Progenitor cell of endocrine pancreas (in vitro differentiated cells): ENCODE measurements around the gene STX4. TPM values are rescaled to one million over a fixed set of nuclear protein-coding genes. Genes with fewer than 3 reads are reported as not detected.

Experiments used
- DNase-seq: peaks from one replicate; pipeline ENCODE4 v3.0.0; 2021; ENCODE audit warnings: low spot score; ENCODE audit not compliant: unreplicated experiment
- H3K27ac Mint-ChIP-seq: 2 replicates; pipeline ENCODE4 v1.8.0; 2021; ENCODE audit warnings: mild to moderate bottlenecking, moderate library complexity, mixed read lengths
- H3K27me3 Mint-ChIP-seq: 2 replicates; pipeline ENCODE4 v1.8.0; 2021; ENCODE audit warnings: mixed read lengths
- H3K36me3 Mint-ChIP-seq: 2 replicates; pipeline ENCODE4 v1.8.0; 2022; ENCODE audit warnings: mixed read lengths; ENCODE audit not compliant: insufficient read depth
- H3K4me1 Mint-ChIP-seq: 2 replicates; pipeline ENCODE4 v1.8.0; 2021; ENCODE audit warnings: low read depth, mixed read lengths
- H3K4me3 Mint-ChIP-seq: 2 replicates; pipeline ENCODE4 v1.8.0; 2021; ENCODE audit warnings: low read depth, mild to moderate bottlenecking, moderate library complexity, mixed read lengths
- H3K9me3 Mint-ChIP-seq: 2 replicates; pipeline ENCODE4 v1.8.0; 2021; ENCODE audit warnings: low read depth, mixed read lengths
- CTCF ChIP-seq: fragments of 200-600 bp; sonication (generic); IDR thresholded peaks from one replicate; pipeline ENCODE4 v1.5.0; 2021; ENCODE audit warnings: antibody characterized with exemption, mild to moderate bottlenecking; ENCODE audit not compliant: unreplicated experiment
- total RNA-seq: library from RNA; stranded (reverse); gene quantifications from 2 replicates; pipeline ENCODE4 v1.2.1, GENCODE V29; 2021

The STX4 gene
- total RNA-seq, 1 donor from 2014 or later = 50.3 TPM

- no peak for DNase-seq
- Mint-ChIP-seq H3K4me1 (no peaks in the 10 kb centered on the region), H3K4me3 (no peak overlapping the region), H3K9me3 (no peaks in the 10 kb centered on the region), H3K36me3 (peaks cover 3% of the 10 kb centered on the region), H3K27ac (no peak overlapping the region), H3K27me3 (no peaks in the 10 kb centered on the region)
- no peak for TF ChIP-seq CTCF
Observed at GRCh38 chr16:31042866-31043265, 9.5 kb downstream of the STX4 start.

GRCh38 chr16:31043352-31043751, 10.0 kb downstream of the STX4 start:
- Mint-ChIP-seq H3K27me3 (no peaks in the 10 kb centered on the region), H3K36me3 (peaks cover 3% of the 10 kb centered on the region), H3K27ac (no peak overlapping the region), H3K4me3 (no peak overlapping the region), H3K4me1 (no peaks in the 10 kb centered on the region), H3K9me3 (no peaks in the 10 kb centered on the region)
- TF ChIP-seq CTCF = no peak
- DNase-seq = no peak

- H3K4me1 Mint-ChIP-seq = no peaks in the 10 kb centered on the region
- H3K27me3 Mint-ChIP-seq = no peaks in the 10 kb centered on the region
- H3K36me3 Mint-ChIP-seq = peaks cover 3% of the 10 kb centered on the region
- no peaks in the 10 kb centered on the region for H3K9me3 Mint-ChIP-seq
- no peak for TF ChIP-seq CTCF
- no peak overlapping the region for H3K4me3 Mint-ChIP-seq
- H3K27ac Mint-ChIP-seq = no peak overlapping the region
- DNase-seq = no peak
Observed at GRCh38 chr16:31043898-31044481, 10.6 kb downstream of the STX4 start.

- no peaks in the 10 kb centered on the region for H3K9me3 Mint-ChIP-seq
- peaks cover 3% of the 10 kb centered on the region for H3K27me3 Mint-ChIP-seq
Observed at GRCh38 chr16:31050280-31051030, 17.1 kb downstream of the STX4 start.

GRCh38 chr16:31052114-31052513, 18.8 kb downstream of the STX4 start:
- H3K27ac Mint-ChIP-seq = peak overlapping the region; percentile 6
- DNase-seq = no peak
- peaks cover 3% of the 10 kb centered on the region for H3K27me3 Mint-ChIP-seq
- H3K36me3 Mint-ChIP-seq = peaks cover 2% of the 10 kb centered on the region
- no peaks in the 10 kb centered on the region for H3K4me1 Mint-ChIP-seq
- TF ChIP-seq CTCF = no peak
- no peaks in the 10 kb centered on the region for H3K9me3 Mint-ChIP-seq
- no peak overlapping the region for H3K4me3 Mint-ChIP-seq

More at GRCh38 chr16:31050280-31051030, 17.1 kb downstream of the STX4 start:
- DNase-seq = no peak
- H3K4me1 Mint-ChIP-seq = no peaks in the 10 kb centered on the region
- no peaks in the 10 kb centered on the region for H3K36me3 Mint-ChIP-seq
- H3K4me3 Mint-ChIP-seq = no peak overlapping the region
- H3K27ac Mint-ChIP-seq = no peak overlapping the region
- TF ChIP-seq CTCF = no peak
